HAP-1 (cell line): Measurements from ENCODE around the gene TPCN2.

Experiments
- DNase-seq, 2 experiments: peaks; one replicate each; pipeline ENCODE4 v3.0.0-alpha.2; 2016 to 2020; ENCODE audit warnings: low spot score in 2 of 2
- H3K27me3 ChIP-seq: fragments of 250-450 bp; sonication (Bioruptor Pico); 2 replicates; pipeline ENCODE4 v1.5.1; 2020; ENCODE audit warnings: low read depth, mild to moderate bottlenecking, moderate library complexity
- H3K36me3 ChIP-seq: fragments of 250-450 bp; sonication (Bioruptor Pico); replicated peaks from 2 replicates; pipeline ENCODE4 v1.5.1; 2020; ENCODE audit warnings: mild to moderate bottlenecking
- H3K4me1 ChIP-seq: fragments of 250-450 bp; sonication (Bioruptor Pico); 2 replicates; pipeline ENCODE4 v1.5.1; 2020; ENCODE audit warnings: mild to moderate bottlenecking
- H3K4me3 ChIP-seq: fragments of 250-450 bp; sonication (Bioruptor Pico); 2 replicates; pipeline ENCODE4 v1.5.1; 2020; ENCODE audit warnings: mild to moderate bottlenecking, moderate library complexity
- H3K9me3 ChIP-seq: fragments of 250-450 bp; sonication (Bioruptor Pico); 2 replicates; pipeline ENCODE4 v1.5.1; 2020; ENCODE audit warnings: mild to moderate bottlenecking, moderate library complexity
- in situ Hi-C: fragments of 300-500 bp; cut with MboI; formaldehyde crosslinking; loops from 3 replicates; pipeline ENCODE4 v1.14.3; 2020; ENCODE audit warnings: low sequenced_read_pairs, inconsistent platforms, mixed read lengths

The TPCN2 gene

GRCh38 chr11:69167916-69168691, 119.4 kb downstream of the TPCN2 start:
- DNase-seq: no peak
- H3K36me3 ChIP-seq: no peaks in the 10 kb centered on the region
- no peak overlapping the region for H3K4me3 ChIP-seq
- H3K9me3 ChIP-seq: peaks cover 4% of the 10 kb centered on the region; the same call in 1 of the 2 replicates
- no peaks in the 10 kb centered on the region for H3K27me3 ChIP-seq
- in situ Hi-C loops: no loop called here
- no peaks in the 10 kb centered on the region for H3K4me1 ChIP-seq

- in situ Hi-C loops: no loop called here
- Histone ChIP-seq H3K9me3 (no peaks in the 10 kb centered on the region), H3K4me3 (no peak overlapping the region), H3K27me3 (no peaks in the 10 kb centered on the region), H3K4me1 (no peaks in the 10 kb centered on the region), H3K36me3 (no peaks in the 10 kb centered on the region)
- DNase-seq: no peak
These were observed 120.7 kb downstream of the TPCN2 start for GRCh38 chr11:69169479-69169878.

GRCh38 chr11:69170704-69171103, 122.0 kb downstream of the TPCN2 start:
- no peaks in the 10 kb centered on the region for H3K4me1 ChIP-seq
- H3K9me3 ChIP-seq: no peaks in the 10 kb centered on the region
- no peak for DNase-seq
- no peaks in the 10 kb centered on the region for H3K27me3 ChIP-seq
- in situ Hi-C loops: no loop called here
- H3K4me3 ChIP-seq: no peak overlapping the region
- no peaks in the 10 kb centered on the region for H3K36me3 ChIP-seq

- DNase-seq: no peak
- in situ Hi-C loops: no loop called here
- Histone ChIP-seq H3K36me3 (no peaks in the 10 kb centered on the region), H3K4me1 (no peaks in the 10 kb centered on the region), H3K4me3 (no peak overlapping the region), H3K9me3 (no peaks in the 10 kb centered on the region), H3K27me3 (no peaks in the 10 kb centered on the region)
These were observed 122.9 kb downstream of the TPCN2 start for GRCh38 chr11:69171476-69172240.

- Histone ChIP-seq H3K9me3 (no peaks in the 10 kb centered on the region), H3K4me1 (no peaks in the 10 kb centered on the region), H3K27me3 (no peaks in the 10 kb centered on the region), H3K4me3 (no peak overlapping the region), H3K36me3 (no peaks in the 10 kb centered on the region)
- in situ Hi-C loops: no loop called here
- DNase-seq: no peak
These were observed 123.9 kb downstream of the TPCN2 start for GRCh38 chr11:69172674-69173073.

GRCh38 chr11:69173331-69173730, 124.6 kb downstream of the TPCN2 start:
- Histone ChIP-seq H3K27me3 (no peaks in the 10 kb centered on the region), H3K9me3 (no peaks in the 10 kb centered on the region), H3K4me1 (no peaks in the 10 kb centered on the region), H3K36me3 (no peaks in the 10 kb centered on the region), H3K4me3 (no peak overlapping the region)
- no peak for DNase-seq
- in situ Hi-C loops: no loop called here

GRCh38 chr11:69173925-69174581, 125.3 kb downstream of the TPCN2 start:
- Histone ChIP-seq H3K27me3 (no peaks in the 10 kb centered on the region), H3K9me3 (no peaks in the 10 kb centered on the region), H3K4me1 (no peaks in the 10 kb centered on the region), H3K4me3 (no peak overlapping the region), H3K36me3 (no peaks in the 10 kb centered on the region)
- DNase-seq: no peak
- in situ Hi-C loops: no loop called here

- no peak for DNase-seq
- in situ Hi-C loops: no loop called here
- H3K36me3 ChIP-seq: no peaks in the 10 kb centered on the region
- H3K27me3 ChIP-seq: no peaks in the 10 kb centered on the region
- no peaks in the 10 kb centered on the region for H3K9me3 ChIP-seq
- no peaks in the 10 kb centered on the region for H3K4me1 ChIP-seq
- no peak overlapping the region for H3K4me3 ChIP-seq
These were observed 126.1 kb downstream of the TPCN2 start for GRCh38 chr11:69174841-69175240.

- DNase-seq: no peak
- no peaks in the 10 kb centered on the region for H3K9me3 ChIP-seq
- no peaks in the 10 kb centered on the region for H3K36me3 ChIP-seq
- H3K4me1 ChIP-seq: no peaks in the 10 kb centered on the region
- H3K27me3 ChIP-seq: no peaks in the 10 kb centered on the region
- H3K4me3 ChIP-seq: no peak overlapping the region
- in situ Hi-C loops: no loop called here
These were observed 130.2 kb downstream of the TPCN2 start for GRCh38 chr11:69178819-69179482.

- Histone ChIP-seq H3K4me3 (no peak overlapping the region), H3K4me1 (no peaks in the 10 kb centered on the region), H3K27me3 (no peaks in the 10 kb centered on the region), H3K36me3 (no peaks in the 10 kb centered on the region), H3K9me3 (no peaks in the 10 kb centered on the region)
- no peak for DNase-seq
- in situ Hi-C loops: no loop called here
These were observed 131.5 kb downstream of the TPCN2 start for GRCh38 chr11:69180226-69180625.

- Histone ChIP-seq H3K9me3 (no peaks in the 10 kb centered on the region), H3K27me3 (no peaks in the 10 kb centered on the region), H3K36me3 (no peaks in the 10 kb centered on the region), H3K4me3 (no peak overlapping the region), H3K4me1 (no peaks in the 10 kb centered on the region)
- in situ Hi-C loops: no loop called here
- DNase-seq: no peak
These were observed 132.0 kb downstream of the TPCN2 start for GRCh38 chr11:69180726-69181125.

GRCh38 chr11:69183613-69184012, 134.9 kb downstream of the TPCN2 start:
- no peaks in the 10 kb centered on the region for H3K4me1 ChIP-seq
- no peaks in the 10 kb centered on the region for H3K9me3 ChIP-seq
- no peaks in the 10 kb centered on the region for H3K27me3 ChIP-seq
- no peak overlapping the region for H3K4me3 ChIP-seq
- in situ Hi-C loops: no loop called here
- no peaks in the 10 kb centered on the region for H3K36me3 ChIP-seq
- no peak for DNase-seq
